ENCODE data around the gene FOLR2. TPM values are rescaled to one million over a fixed set of nuclear protein-coding genes. Genes with fewer than 3 reads are reported as not detected.

FOLR2 gene
- total RNA-seq, 1 experiment from 2014 or later: not detected

Other genes with a start within 250 kb of the FOLR2 start
- gene IL18BP, start 217.9 kb upstream of the FOLR2 start, total RNA-seq (2021; ENCODE audit: unreplicated experiment): 9.8 TPM
- 133 TPM for gene NUMA1, start 136.3 kb upstream of the FOLR2 start, total RNA-seq (2021; ENCODE audit: unreplicated experiment)
- 10.8 TPM for gene LRRC51, start 135.9 kb upstream of the FOLR2 start, total RNA-seq (2021; ENCODE audit: unreplicated experiment)
- 63.9 TPM for gene LAMTOR1, start 113.5 kb upstream of the FOLR2 start, total RNA-seq (2021; ENCODE audit: unreplicated experiment)
- not detected for gene TOMT, start 110.9 kb upstream of the FOLR2 start, total RNA-seq (2021; ENCODE audit: unreplicated experiment)
- 65.6 TPM for gene ANAPC15, start 104.1 kb upstream of the FOLR2 start, total RNA-seq (2021; ENCODE audit: unreplicated experiment)
- not detected for gene FOLR3, start 81.1 kb upstream of the FOLR2 start, total RNA-seq (2021; ENCODE audit: unreplicated experiment)
- 4.8 TPM for gene FOLR1, start 24.7 kb upstream of the FOLR2 start, total RNA-seq (2021; ENCODE audit: unreplicated experiment)
- gene INPPL1, start 8.0 kb downstream of the FOLR2 start, total RNA-seq (2021; ENCODE audit: unreplicated experiment): 132 TPM
- gene PHOX2A, start 27.4 kb downstream of the FOLR2 start, total RNA-seq (2021; ENCODE audit: unreplicated experiment): not detected
- 38.5 TPM for gene CLPB, start 217.7 kb downstream of the FOLR2 start, total RNA-seq (2021; ENCODE audit: unreplicated experiment)